ENCODE data around the gene RFX3.

The RFX3 gene

DNA sequence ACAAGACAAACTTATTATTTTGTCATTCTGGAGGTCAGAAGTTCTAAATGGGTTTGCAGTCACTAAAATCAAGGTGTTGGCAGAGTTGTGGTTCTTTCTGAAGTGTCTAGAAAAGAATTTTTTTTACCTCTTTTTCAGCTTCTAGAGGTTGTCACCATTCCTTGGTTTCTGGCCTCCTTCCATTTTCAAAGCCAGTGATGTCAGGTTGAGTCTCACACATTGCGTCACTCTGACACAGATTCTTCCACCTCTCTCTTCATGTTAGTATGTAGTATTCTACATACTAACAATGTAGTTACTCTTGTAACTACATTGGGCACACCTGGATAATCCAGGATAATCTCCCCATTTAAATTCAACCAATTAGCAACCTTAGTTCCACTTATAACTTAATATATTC, 290.3 kb downstream of the RFX3 start:
- no peak for DNase-seq (ENCODE audit: low read depth, low spot score)

DNA sequence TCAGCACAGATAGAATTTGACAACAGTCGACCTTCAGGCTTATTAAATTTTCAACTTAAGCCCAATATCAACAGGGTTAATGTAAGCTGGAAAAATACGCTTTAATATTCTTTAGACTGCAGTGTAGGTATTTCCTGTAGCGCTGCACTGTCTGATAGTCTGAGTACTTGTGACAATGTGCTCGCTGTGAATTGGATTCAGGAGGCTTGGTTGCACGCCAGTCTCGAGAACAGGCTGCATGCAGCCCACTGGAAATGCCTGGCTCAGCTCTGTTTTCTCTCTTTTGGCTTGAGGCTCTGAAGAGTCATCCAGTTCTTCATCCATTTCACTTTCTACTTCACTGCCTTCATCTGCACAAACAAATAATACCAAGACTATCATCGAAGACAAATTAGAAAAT, 300.9 kb downstream of the RFX3 start:
- no peak for DNase-seq (ENCODE audit: low read depth, low spot score)

DNA sequence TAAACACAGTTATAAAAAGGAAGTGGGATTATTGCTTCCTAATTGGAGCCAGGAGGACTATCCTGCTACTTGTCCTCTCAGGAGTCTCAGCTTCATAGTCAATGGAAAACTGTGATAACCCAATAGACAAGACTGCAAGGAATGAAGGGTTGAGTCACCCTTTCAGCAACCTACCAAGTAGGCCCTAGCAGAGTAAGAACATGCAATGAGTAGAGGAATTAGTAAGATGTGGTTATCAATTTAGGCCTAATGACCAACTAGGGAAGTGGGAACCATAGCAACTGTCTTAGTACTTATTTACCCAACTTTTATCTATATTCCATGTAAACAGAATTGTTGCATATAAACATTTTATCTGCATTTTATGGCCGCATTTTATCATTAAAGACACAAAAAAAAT, 310.1 kb downstream of the RFX3 start:
- DNase-seq (ENCODE audit: low read depth, low spot score), result no peak

DNA sequence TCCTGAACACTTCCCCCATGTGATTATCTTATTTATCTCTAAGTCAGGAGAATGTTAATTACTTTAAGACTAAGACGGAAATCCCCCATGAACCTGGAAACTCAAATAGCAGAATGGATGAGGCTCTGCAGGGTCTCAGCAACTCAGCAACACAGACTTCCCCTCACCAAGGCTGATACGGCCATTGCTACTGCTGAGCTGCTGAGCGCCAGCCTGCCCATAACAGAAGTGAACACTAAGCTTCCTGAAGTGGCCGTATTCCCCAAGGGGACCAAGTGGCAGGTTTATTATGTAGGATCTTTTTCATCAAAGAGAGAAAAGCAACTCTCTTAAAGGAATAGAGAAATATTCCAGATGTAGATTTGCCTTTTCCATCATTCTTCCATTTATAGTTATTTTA, 311.1 kb downstream of the RFX3 start:
- DNase-seq (ENCODE audit: low read depth, low spot score), result no peak

DNA sequence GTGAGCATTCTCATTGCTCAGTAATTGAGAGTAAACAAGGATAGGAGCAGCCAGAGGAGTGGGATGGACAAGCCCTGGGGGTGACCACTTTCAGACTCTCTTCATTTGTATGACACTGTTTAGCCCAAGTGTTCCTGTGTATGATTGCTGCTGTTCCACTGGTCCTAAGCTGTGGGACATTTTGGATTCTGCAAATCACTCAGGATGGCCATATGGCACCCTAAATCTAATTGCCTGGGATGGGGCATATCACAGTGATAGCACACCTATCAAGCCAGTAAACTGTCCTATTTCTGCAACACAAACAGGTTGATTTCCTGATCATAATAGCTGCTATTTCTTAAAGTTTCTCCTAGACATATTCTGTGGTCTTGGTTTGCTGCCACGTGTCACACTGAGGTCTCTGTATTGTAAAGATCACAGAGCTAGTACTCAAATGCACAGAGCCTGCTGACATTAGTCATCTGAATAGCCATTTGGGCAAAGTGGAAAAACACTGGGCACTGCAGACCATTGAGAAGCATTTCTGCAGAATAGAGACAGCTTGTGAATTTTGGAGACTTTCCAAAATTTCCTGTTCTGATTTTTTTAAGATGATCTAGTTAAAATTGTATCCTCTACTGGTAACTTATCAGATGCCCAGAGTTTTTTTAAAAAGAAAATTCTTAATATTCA, 320.2 kb downstream of the RFX3 start:
- no peak for DNase-seq (ENCODE audit: low read depth, low spot score)

DNA sequence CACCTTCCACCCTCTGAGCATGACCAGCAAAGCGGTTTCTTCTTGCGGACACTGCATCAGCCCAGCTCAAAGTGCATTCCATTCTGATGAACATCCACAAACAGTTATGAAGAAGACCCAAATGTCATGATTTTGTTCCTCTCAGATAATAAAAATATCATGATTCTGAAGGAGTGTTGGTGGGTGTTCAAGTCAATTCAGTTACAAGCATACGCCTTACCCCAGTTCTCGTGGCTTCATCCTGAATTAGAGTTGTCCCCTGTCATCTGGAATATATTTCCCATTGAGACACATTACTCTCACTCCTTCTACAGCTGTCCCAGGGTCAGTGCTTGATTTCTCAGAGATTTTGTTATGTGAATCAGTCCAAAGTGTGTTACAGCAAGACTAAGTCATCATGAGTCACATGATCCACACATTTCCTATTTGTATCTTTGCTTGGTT, 325.4 kb downstream of the RFX3 start:
- no peak for DNase-seq (ENCODE audit: low read depth, low spot score)

DNA sequence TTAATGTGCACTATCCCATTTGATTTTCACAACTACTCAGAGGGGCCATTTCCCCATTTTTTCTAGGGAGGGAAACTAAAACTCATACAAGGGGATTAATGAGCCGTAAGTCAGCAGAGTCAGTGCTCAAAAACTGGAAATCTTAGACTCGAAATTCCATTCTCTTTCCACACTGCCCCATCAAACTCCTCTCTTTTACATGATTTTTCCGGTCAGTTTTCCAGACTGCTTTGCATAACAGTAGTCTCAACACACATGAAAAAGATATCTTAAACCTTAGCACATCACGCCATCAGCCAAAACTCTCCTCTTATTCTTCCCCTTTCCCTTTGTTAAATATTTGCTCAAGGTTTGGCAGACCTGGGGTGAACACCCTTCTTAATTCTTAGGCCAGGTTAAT, 332.0 kb downstream of the RFX3 start:
- DNase-seq (ENCODE audit: low read depth, low spot score), result no peak

DNA sequence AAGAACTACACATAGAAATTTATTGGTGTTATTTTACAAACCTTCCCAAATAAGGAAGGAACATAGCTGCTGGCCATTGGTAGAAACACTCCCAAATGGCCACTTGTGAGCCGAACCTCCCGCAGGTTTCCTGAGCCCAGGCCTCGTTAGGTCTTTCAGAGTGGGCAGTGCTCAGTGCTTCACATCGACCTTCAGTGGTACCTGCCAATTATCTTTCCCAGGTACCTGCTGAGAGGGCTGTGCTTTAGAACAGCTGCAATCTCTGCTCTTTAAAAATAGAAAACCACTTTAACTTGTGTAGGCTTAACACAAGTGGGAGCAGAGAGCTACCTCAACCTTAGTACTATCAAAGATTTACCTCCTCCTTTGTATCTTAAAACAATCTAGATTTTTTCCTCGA, 334.1 kb downstream of the RFX3 start:
- no peak for DNase-seq (ENCODE audit: low read depth, low spot score)

DNA sequence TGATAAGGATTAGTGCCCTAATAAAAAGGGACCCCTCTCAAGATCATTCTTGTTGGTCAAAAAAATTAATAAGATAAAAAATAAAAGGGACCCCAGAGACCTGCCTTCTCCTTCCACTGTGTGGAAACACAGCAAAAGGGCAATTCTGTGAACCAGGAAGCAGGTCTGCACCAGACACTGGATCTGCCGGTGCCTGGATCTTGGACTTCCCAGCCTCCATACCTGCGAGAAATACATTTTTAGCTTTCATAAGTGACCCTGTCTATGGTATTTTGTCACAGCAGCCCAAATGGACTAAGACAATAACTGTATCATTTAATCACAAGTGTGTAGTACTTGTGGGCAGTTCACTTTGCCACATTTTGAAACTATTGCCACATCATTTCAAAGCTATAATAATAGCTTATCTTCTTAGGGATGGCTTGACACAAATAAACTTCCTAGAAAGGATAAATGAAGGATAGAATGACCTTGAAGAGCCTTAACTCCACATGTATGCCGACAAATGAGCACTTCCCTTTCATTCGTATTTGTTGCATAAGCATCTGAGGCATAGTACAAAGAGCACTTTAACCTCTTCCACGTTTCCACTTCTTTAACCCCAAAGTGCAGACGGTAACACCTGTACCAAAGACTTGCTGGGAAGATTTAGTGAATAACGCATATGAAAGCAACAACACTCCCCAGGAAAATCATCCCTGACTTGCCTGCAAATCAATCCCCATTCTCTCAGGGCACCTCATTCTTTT, 336.5 kb downstream of the RFX3 start:
- no peak for DNase-seq (ENCODE audit: low read depth, low spot score)

DNA sequence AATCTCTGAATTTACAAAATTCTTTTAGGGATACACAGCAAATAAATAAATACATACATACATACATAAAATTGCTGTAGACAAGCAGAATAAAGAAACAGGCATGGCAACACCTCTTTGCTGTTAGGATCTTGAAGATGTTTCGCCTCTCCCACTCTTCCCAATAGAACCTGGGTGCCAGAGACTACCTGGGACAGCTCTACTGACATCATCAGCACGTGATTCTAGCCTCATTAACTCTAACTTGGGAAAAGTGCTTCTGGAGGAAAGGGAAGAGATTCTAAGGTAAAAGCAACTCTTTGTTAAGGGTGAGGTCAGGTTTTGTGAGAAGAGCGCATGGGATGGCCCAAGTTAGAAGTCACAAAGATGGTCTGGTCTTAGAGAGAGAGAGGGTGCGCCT, 339.1 kb downstream of the RFX3 start:
- DNase-seq (ENCODE audit: low read depth, low spot score), result no peak

DNA sequence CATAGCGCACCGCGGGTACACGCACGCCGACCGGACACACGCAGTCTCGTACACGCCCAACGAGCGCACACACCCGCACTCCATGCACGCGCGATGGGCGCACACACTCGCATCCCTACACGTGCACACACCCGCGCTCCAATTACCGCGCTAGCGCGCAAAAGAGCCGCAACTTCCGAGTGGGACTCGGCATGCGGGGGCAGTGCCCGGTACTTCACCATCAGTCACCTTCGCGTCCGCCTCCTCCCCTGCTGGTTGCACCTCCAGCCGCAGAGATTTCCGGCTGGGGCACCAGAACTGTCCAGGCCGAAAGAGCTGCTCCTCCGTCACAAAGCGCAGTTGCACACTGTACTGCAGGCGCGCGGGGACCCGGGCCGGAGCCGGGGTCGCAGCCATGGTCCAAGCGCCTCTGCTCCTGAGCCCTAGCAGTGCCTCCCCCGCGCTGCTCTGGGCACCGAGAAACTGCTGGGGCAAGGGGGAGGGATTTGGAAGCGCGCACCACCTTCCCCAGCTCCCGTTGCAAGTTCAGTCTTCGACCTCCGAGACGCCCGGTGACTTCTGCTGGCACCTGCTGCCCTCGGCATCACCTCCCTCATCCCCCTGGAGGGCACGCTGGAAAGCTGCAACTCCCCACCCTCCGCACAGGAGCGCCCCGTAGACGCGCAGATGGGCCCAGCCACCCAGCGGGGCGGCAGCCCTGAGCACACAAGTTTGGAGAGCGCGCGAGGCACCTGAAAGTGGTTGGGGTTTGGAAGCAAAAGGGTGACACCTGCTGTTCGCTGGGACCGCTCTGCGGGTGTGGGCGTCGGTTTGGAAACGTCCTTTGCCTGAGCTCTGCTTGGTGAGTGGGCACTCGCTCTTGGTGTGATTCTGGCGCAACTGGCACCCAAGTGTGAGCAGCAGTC, 344.5 kb downstream of the RFX3 start:
- DNase-seq (ENCODE audit: low read depth, low spot score), result no peak

DNA sequence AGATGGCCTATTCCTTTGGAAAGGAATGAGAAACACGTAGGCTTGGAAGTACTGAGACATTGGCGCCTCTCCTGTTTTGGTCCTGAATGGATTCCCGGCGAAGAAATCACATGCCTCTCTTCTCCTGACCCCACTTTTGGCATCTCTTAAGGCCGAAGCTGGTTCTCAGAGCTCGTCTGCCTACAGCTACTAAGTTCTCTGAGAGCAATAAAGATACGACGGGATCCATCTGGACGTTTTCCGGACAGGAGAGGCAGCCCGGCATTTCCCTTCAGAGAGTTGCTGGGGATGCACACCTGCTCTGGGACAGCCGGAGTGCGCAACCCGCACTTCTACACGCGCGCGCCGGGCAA, 345.1 kb downstream of the RFX3 start:
- DNase-seq (ENCODE audit: low read depth, low spot score), result no peak

DNA sequence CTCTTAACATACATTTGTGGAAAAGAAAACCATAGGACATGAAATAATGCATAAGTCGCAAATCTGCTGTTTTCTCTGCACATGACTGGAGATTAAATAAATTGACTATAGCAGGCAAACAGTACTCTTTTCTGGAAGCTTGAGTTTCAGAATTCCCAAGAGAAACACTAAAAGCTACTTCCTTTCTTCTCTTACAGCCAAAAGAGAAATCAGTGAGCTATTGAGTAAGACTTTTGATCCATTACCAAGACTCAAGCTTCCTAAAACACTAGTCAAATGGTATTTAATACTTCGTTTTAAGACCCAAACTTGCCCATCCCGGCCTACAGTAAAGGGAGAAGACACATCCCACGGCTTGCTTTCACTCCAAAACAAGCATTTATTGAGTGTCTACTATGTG, 346.1 kb downstream of the RFX3 start:
- DNase-seq (ENCODE audit: low read depth, low spot score), result no peak

DNA sequence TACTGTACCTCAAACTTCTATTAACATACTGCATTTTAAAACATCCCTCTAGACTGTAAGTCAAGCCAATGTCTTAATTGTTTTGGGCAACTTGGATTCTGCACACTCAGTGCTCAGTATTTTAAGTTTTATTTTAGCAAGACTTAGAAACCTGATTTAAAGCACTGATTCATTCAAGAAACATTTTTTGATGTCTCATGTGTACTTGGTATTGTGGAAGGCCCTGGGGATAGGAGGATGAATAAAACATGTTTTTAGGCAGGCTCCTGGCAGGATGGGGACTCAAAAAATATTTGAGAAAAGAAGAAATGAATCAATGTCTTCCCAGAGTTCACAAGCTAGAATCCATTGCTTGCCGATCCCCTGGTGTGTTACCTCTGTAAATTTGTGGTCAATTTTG, 347.9 kb downstream of the RFX3 start:
- no peak for DNase-seq (ENCODE audit: low read depth, low spot score)

DNA sequence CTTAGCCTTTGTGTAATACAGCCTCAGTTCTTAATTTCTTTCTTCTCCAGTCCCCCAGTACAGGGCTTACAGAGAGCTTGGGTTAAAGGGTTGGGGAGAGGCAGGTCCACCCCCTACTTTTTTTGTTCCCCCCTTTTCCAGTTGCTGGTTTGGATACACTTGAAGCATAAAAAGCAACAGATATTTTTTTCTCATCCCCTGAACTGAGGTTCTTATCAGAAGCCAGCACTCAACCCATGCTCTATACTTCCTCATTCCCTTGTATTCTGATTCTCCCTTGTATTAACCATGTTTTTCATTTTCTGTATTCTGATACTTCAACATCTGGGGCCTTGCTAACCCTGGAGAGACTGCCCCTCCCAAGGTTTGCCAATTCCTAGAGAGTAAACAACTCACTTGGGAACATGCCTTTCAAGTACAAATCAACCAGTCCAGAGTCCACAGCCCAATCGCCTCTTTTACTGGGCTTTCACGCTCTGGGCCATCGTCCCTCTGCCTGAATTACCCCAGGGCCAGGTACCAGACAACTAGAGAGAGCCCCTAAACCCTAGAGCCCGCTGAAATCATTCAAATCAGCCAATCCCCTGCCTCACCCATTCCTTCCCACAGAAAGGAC, 348.5 kb downstream of the RFX3 start:
- DNase-seq (ENCODE audit: low read depth, low spot score), result no peak

DNA sequence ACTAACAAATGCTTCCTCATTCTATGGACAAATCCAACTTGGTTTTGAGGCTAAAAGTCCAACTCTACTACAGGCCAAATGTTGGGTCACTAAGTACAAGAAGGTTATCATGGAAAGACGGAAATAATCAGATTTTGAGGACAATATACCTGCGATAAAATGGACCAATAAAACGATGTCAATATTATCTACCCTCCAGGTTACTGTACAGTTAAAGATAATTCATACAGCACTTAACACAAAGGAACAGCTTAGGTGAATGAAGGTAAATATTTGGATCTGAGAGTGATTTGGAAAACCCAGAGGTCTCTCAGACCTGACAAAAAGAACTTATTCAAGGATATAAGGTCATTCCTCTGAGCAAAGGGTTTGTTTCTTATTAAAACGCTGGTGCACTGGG, 352.4 kb downstream of the RFX3 start:
- no peak for DNase-seq (ENCODE audit: low read depth, low spot score)

DNA sequence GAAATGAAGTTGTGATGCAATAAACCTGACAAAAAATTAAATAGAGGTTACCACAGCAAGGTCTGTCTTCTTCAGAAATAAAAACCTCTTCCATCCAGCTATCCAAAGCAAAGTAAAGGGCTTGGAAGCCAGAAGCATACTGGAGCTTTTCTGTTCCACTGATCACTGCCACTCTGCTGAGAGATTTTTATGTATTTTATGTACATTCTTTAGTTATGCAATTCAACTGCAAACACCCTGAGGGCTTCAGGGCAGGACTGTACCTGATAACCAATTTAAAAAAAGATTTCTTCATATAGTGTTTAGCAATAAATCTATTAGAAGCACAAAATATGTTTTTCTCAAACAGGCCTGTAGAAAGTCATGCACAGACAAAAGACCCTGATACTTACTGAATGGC, 355.0 kb downstream of the RFX3 start:
- DNase-seq (ENCODE audit: low read depth, low spot score), result no peak
